Measurements from ENCODE around the gene NAGK. TPM values are rescaled to one million over a fixed set of nuclear protein-coding genes. Genes with fewer than 3 reads are reported as not detected.

Gene NAGK
- total and polyA plus RNA-seq, 2 donors (not counting 1 experiment from before 2014, with no cell fraction given) = 50.4 to 136 TPM

GRCh38 chr2:71060211-71060610, 8.2 kb upstream of the NAGK start:
- H3K9ac ChIP-seq (ENCODE audit: insufficient read depth, low read length) = no peak overlapping the region
- H2AFZ ChIP-seq (ENCODE audit: low read length) = no peak overlapping the region
- no peaks in the 10 kb centered on the region for H3K79me2 ChIP-seq (ENCODE audit: control insufficient read depth, insufficient read depth, low read length)
- H3K36me3 ChIP-seq (ENCODE audit: control insufficient read depth, insufficient read depth, low read length) = no peaks in the 10 kb centered on the region
- no peak for TF ChIP-seq EZH2 (IDR thresholded peaks at IDR 0.05; ENCODE audit: low read length, missing control alignments)
- TF ChIP-seq CTCF (conservative IDR thresholded peaks at IDR 0.05 in 1 of 2, IDR thresholded peaks at IDR 0.05 in 1 of 2; ENCODE audit: low read depth in 1 of 2, low read length in 2 of 2) = no peak
- H3K9me3 ChIP-seq (ENCODE audit: control insufficient read depth, insufficient read depth, low read depth, low read length) = no peaks in the 10 kb centered on the region
- H4K20me1 ChIP-seq (ENCODE audit: control insufficient read depth, extremely low read depth, insufficient read depth, low read length) = no peaks in the 10 kb centered on the region
- no peak overlapping the region for H3K27ac ChIP-seq (ENCODE audit: insufficient read depth, low read length)
- H3K4me2 ChIP-seq (ENCODE audit: extremely low read depth, insufficient read depth, low read length) = no peak overlapping the region
- peaks cover 21% of the 10 kb centered on the region for H3K27me3 ChIP-seq (ENCODE audit: control insufficient read depth, insufficient read depth, low read length)
- no peaks in the 10 kb centered on the region for H3K4me1 ChIP-seq (ENCODE audit: control insufficient read depth, extremely low read depth, insufficient read depth, low read length)
- H3K4me3 ChIP-seq (replicated peaks in 1 of 4; ENCODE audit: control extremely low read depth in 1 of 4, insufficient read depth in 1 of 4, low read depth in 3 of 4, low read length in 4 of 4) = no peak overlapping the region
- no peak for DNase-seq (ENCODE audit: low read depth in 2 of 2)

DNA sequence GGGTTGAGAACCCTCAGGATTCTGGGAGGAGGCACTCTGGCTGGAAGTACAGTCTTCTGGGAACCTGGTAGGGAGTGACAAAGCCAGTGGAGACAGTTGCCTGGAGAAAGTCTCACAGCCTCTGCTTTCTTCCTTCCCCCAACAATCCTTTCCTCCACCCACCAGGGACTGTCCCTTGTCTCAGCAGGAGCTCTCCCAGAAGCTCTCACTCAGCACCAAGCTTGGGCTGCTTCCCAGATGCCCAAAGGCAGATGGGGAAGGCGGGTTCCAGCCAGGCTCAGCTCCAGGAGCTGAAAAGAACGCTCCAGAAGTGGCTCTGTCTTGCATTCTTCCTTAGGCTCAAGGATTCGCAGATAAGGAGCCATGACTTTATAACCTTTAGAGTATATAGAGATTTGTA, 7.6 kb upstream of the NAGK start:
- Histone ChIP-seq H3K4me2 (ENCODE audit: extremely low read depth, insufficient read depth, low read length) (no peak overlapping the region), H2AFZ (ENCODE audit: low read length) (no peak overlapping the region), H3K9ac (ENCODE audit: insufficient read depth, low read length) (no peak overlapping the region), H3K9me3 (ENCODE audit: control insufficient read depth, insufficient read depth, low read depth, low read length) (no peaks in the 10 kb centered on the region), H3K4me1 (ENCODE audit: control insufficient read depth, extremely low read depth, insufficient read depth, low read length) (no peaks in the 10 kb centered on the region), H3K4me3 (replicated peaks in 1 of 4; ENCODE audit: control extremely low read depth in 1 of 4, insufficient read depth in 1 of 4, low read depth in 3 of 4, low read length in 4 of 4) (no peak overlapping the region), H3K27me3 (ENCODE audit: control insufficient read depth, insufficient read depth, low read length) (peaks cover 21% of the 10 kb centered on the region), H3K79me2 (ENCODE audit: control insufficient read depth, insufficient read depth, low read length) (no peaks in the 10 kb centered on the region), H3K27ac (ENCODE audit: insufficient read depth, low read length) (no peak overlapping the region), H4K20me1 (ENCODE audit: control insufficient read depth, extremely low read depth, insufficient read depth, low read length) (no peaks in the 10 kb centered on the region), H3K36me3 (ENCODE audit: control insufficient read depth, insufficient read depth, low read length) (no peaks in the 10 kb centered on the region)
- no peak for TF ChIP-seq CTCF (conservative IDR thresholded peaks at IDR 0.05 in 1 of 2, IDR thresholded peaks at IDR 0.05 in 1 of 2; ENCODE audit: low read depth in 1 of 2, low read length in 2 of 2)
- TF ChIP-seq EZH2 (IDR thresholded peaks at IDR 0.05; ENCODE audit: low read length, missing control alignments) = no peak
- no peak for DNase-seq (ENCODE audit: low read depth in 2 of 2)

- Histone ChIP-seq H3K36me3 (ENCODE audit: control insufficient read depth, insufficient read depth, low read length) (no peaks in the 10 kb centered on the region), H3K4me2 (ENCODE audit: extremely low read depth, insufficient read depth, low read length) (no peak overlapping the region), H3K79me2 (ENCODE audit: control insufficient read depth, insufficient read depth, low read length) (no peaks in the 10 kb centered on the region), H3K9me3 (ENCODE audit: control insufficient read depth, insufficient read depth, low read depth, low read length) (no peaks in the 10 kb centered on the region), H4K20me1 (ENCODE audit: control insufficient read depth, extremely low read depth, insufficient read depth, low read length) (no peaks in the 10 kb centered on the region), H3K9ac (ENCODE audit: insufficient read depth, low read length) (no peak overlapping the region), H3K27ac (ENCODE audit: insufficient read depth, low read length) (no peak overlapping the region), H2AFZ (ENCODE audit: low read length) (no peak overlapping the region), H3K4me3 (replicated peaks in 1 of 4; ENCODE audit: control extremely low read depth in 1 of 4, insufficient read depth in 1 of 4, low read depth in 3 of 4, low read length in 4 of 4) (no peak overlapping the region), H3K27me3 (ENCODE audit: control insufficient read depth, insufficient read depth, low read length) (peaks cover 21% of the 10 kb centered on the region), H3K4me1 (ENCODE audit: control insufficient read depth, extremely low read depth, insufficient read depth, low read length) (no peaks in the 10 kb centered on the region)
- DNase-seq (ENCODE audit: low read depth in 2 of 2) = no peak
- TF ChIP-seq CTCF (conservative IDR thresholded peaks at IDR 0.05 in 1 of 2, IDR thresholded peaks at IDR 0.05 in 1 of 2; ENCODE audit: low read depth in 1 of 2, low read length in 2 of 2) (no peak), EZH2 (IDR thresholded peaks at IDR 0.05; ENCODE audit: low read length, missing control alignments) (no peak)
Observed at GRCh38 chr2:71063216-71063615, 5.2 kb upstream of the NAGK start.

Data from fibroblast of lung (primary cell).